Gastrocnemius medialis (tissue), 4 donors: ENCODE measurements around the gene LY9. TPM values are rescaled to one million over a fixed set of nuclear protein-coding genes. Genes with fewer than 3 reads are reported as not detected.

ENCODE experiments used
- ATAC-seq, 2 donors: fragments of 150-250 bp; one replicate each; pipeline ENCODE4 v1.9.1; 2016
- DNase-seq, 2 donors: peaks; one replicate each; pipeline ENCODE4 v3.0.0-alpha.2; 2019
- H3K27ac ChIP-seq, 4 donors: fragments of 200-600 bp; sonication (generic); 1 replicate in 1 of 4; 2 replicates in 3 of 4; pipeline ENCODE4 v1.5.1; 2016 to 2018; ENCODE audit warnings: mild to moderate bottlenecking in 2 of 4, moderate library complexity in 1 of 4
- H3K27me3 ChIP-seq, 3 donors: fragments of 200-600 bp; sonication (generic) in 2 of 3; 1 replicate in 1 of 3; 2 replicates in 2 of 3; pipeline versions ENCODE4 v1.5.1 to v1.6.0; 2016 to 2019; ENCODE audit warnings: mild to moderate bottlenecking in 1 of 3, moderate library complexity in 1 of 3
- H3K36me3 ChIP-seq, 2 donors: fragments of 200-600 bp; sonication (generic) in 1 of 2; one replicate each; pipeline ENCODE4 v1.5.1; 2017 to 2018
- H3K4me1 ChIP-seq, 2 donors: fragments of 200-600 bp; sonication (generic) in 1 of 2; one replicate each; pipeline ENCODE4 v1.5.1; 2016 to 2017; ENCODE audit warnings: mild to moderate bottlenecking in 2 of 2
- H3K4me3 ChIP-seq, 4 donors: fragments of 200-600 bp; sonication (generic) in 3 of 4; 1 replicate in 1 of 4; 2 replicates in 3 of 4; pipeline ENCODE4 v1.5.1; 2016 to 2019; ENCODE audit warnings: mild to moderate bottlenecking in 2 of 4
- H3K9me3 ChIP-seq, 3 donors: fragments of 200-600 bp; sonication (generic) in 2 of 3; 1 replicate in 1 of 3; 2 replicates in 2 of 3; pipeline ENCODE4 v1.5.1; 2016 to 2019
- POLR2A ChIP-seq, 2 donors: fragments of 450-650 bp; IDR thresholded peaks; one replicate each; pipeline ENCODE4 v1.6.1; 2017; ENCODE audit warnings: antibody characterized with exemption in 2 of 2, mild to moderate bottlenecking in 2 of 2, moderate library complexity in 2 of 2
- in situ Hi-C, 4 donors: fragments of 200-750 bp; cut with MboI; loops; one replicate each; pipeline versions ENCODE4 v1.15.0 to v1.8.0; 2017; ENCODE audit warnings: low sequenced_read_pairs in 4 of 4
- intact Hi-C: fragments of 100-400 bp; cut with DNase I; formaldehyde crosslinking; loops from one replicate; pipeline ENCODE4 v1.15.1; 2023; ENCODE audit warnings: low total_unique reads
- total RNA-seq, 4 donors: library from RNA; depleted of rRNA; stranded (reverse); fragments of >200 nt; gene quantifications; one replicate each; pipeline versions ENCODE4 v1.1.0 to v1.2.3, GENCODE V29; 2016
- TF ChIP-seq, protein P1 (sequence below), 5 experiments: fragments of 450-650 bp in 3 of 5; fragments of 200-600 bp in 2 of 5; sonication (generic) in 2 of 5; IDR thresholded peaks in 4 of 5; conservative IDR thresholded peaks in 1 of 5; 1 replicate in 4 of 5; 2 replicates in 1 of 5; pipeline ENCODE4 v1.5.1; 2016 to 2019; ENCODE audit warnings: antibody characterized with exemption in 5 of 5, mild to moderate bottlenecking in 3 of 5, moderate library complexity in 3 of 5

The LY9 gene
- total RNA-seq, 4 donors from 2014 or later = not detected

DNA sequence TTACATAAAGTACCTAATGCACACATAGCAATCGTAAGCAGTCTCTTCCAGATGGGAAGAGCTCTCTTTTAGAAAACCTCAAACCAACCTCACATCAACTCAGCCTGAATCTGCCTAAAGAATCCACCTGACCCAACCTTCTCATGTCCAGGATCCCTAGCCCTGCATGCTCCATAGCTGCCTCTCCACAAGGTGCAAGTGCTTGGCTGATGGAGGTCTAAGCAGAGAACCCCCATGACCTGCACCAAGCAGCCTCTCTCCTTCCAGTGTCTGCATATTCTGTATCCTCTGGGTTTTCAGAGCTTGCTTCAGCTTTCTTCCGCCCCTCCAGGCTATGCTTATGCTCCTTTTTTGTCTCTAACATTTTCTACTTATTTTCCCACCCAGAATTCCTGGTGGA lies 2.5 kb downstream of the LY9 start:
- no peaks in the 10 kb centered on the region for H3K36me3 ChIP-seq
- H3K4me3 ChIP-seq = no peak overlapping the region
- H3K27ac ChIP-seq = no peak overlapping the region
- no peaks in the 10 kb centered on the region for H3K4me1 ChIP-seq
- no peaks in the 10 kb centered on the region for H3K27me3 ChIP-seq
- in situ Hi-C loops = no loop called here
- ATAC-seq (no peak), DNase-seq (no peak)
- H3K9me3 ChIP-seq = no peaks in the 10 kb centered on the region
- intact Hi-C loops = no loop called here
- TF ChIP-seq POLR2A (IDR thresholded peaks at IDR 0.05) = no peak
- TF ChIP-seq, protein P1, sequence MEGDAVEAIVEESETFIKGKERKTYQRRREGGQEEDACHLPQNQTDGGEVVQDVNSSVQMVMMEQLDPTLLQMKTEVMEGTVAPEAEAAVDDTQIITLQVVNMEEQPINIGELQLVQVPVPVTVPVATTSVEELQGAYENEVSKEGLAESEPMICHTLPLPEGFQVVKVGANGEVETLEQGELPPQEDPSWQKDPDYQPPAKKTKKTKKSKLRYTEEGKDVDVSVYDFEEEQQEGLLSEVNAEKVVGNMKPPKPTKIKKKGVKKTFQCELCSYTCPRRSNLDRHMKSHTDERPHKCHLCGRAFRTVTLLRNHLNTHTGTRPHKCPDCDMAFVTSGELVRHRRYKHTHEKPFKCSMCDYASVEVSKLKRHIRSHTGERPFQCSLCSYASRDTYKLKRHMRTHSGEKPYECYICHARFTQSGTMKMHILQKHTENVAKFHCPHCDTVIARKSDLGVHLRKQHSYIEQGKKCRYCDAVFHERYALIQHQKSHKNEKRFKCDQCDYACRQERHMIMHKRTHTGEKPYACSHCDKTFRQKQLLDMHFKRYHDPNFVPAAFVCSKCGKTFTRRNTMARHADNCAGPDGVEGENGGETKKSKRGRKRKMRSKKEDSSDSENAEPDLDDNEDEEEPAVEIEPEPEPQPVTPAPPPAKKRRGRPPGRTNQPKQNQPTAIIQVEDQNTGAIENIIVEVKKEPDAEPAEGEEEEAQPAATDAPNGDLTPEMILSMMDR (IDR thresholded peaks at IDR 0.05 in 4 of 5, conservative IDR thresholded peaks at IDR 0.05 in 1 of 5) = no peak

DNA sequence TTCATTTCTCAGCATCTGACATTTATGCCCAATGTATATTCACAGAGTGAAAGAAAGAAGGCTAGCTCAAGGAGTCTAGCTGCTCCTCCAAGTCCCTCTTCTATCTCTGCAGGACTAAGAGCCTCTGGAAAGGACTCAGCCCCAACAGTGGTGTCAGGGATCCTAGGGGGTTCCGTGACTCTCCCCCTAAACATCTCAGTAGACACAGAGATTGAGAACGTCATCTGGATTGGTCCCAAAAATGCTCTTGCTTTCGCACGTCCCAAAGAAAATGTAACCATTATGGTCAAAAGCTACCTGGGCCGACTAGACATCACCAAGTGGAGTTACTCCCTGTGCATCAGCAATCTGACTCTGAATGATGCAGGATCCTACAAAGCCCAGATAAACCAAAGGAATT lies 3.7 kb downstream of the LY9 start:
- Histone ChIP-seq H3K4me3 (no peak overlapping the region), H3K27ac (no peak overlapping the region), H3K9me3 (no peaks in the 10 kb centered on the region), H3K27me3 (no peaks in the 10 kb centered on the region), H3K4me1 (no peaks in the 10 kb centered on the region), H3K36me3 (no peaks in the 10 kb centered on the region)
- no peak for DNase-seq
- TF ChIP-seq POLR2A (IDR thresholded peaks at IDR 0.05) = no peak
- TF ChIP-seq, protein P1 (IDR thresholded peaks at IDR 0.05 in 4 of 5, conservative IDR thresholded peaks at IDR 0.05 in 1 of 5) = no peak
- in situ Hi-C loops = no loop called here
- ATAC-seq = no peak
- intact Hi-C loops = no loop called here

DNA sequence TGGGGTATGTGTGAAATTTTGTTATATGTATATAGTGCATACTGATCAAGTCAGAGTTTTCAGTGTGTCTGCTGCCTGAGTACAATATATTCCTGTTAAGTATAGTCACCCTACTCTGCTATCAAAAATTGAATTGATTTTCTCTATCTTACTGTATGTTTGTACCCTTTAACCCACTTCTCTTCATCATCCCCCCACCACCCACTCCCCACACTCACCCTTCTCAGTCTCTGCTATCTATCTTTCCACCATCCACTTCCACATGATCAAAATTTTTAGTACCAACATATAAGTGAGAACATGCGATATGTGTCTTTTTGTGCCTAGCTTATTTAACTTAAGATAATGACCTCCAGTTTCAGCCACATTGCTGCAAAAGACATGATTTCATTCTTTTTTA lies 4.2 kb downstream of the LY9 start:
- no peak for DNase-seq
- no peaks in the 10 kb centered on the region for H3K27me3 ChIP-seq
- in situ Hi-C loops = no loop called here
- no peaks in the 10 kb centered on the region for H3K9me3 ChIP-seq
- no peaks in the 10 kb centered on the region for H3K4me1 ChIP-seq
- no peak overlapping the region for H3K27ac ChIP-seq
- TF ChIP-seq, protein P1 (IDR thresholded peaks at IDR 0.05 in 4 of 5, conservative IDR thresholded peaks at IDR 0.05 in 1 of 5) = no peak
- TF ChIP-seq POLR2A (IDR thresholded peaks at IDR 0.05) = no peak
- intact Hi-C loops = no loop called here
- ATAC-seq = no peak
- H3K4me3 ChIP-seq = no peak overlapping the region
- no peaks in the 10 kb centered on the region for H3K36me3 ChIP-seq

DNA sequence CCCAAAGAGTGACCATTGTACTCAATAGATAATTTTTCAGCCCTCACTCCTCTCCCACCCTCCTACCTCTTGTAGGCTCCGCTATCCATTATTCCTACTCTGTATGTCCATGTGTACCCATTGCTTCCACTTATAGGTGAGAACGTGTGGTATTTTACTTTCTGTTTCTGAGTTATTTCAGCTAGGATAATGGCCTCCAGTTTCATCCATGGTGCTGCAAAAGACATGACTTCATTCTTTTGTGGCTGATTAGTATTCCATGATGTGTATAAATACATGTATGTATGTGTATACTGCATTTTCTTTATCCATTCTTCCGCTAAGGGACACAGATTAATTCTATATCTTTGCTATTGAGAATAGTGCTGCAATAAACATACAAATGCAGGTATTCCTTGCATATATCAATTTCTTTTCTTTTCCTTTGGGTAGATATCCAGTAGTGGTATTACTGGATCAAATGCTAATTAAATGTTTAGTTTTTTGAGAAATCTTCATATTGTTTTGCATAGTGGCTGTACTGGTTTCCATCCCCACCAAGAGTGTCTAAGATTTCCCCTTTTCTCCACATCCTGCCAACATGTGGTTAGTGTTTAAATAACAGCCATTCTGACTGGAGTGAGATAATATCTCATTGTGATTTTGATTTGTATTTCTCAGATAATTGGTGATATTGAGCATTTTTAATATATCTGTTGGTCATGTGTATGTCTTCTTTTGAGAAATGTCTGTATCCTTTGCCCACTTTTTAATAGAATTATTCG lies 4.9 kb downstream of the LY9 start:
- H3K4me1 ChIP-seq = no peaks in the 10 kb centered on the region
- in situ Hi-C loops = no loop called here
- no peaks in the 10 kb centered on the region for H3K27me3 ChIP-seq
- H3K27ac ChIP-seq = no peak overlapping the region
- DNase-seq (no peak), ATAC-seq (no peak)
- intact Hi-C loops = no loop called here
- no peaks in the 10 kb centered on the region for H3K9me3 ChIP-seq
- TF ChIP-seq, protein P1 (IDR thresholded peaks at IDR 0.05 in 4 of 5, conservative IDR thresholded peaks at IDR 0.05 in 1 of 5) = no peak
- no peak for TF ChIP-seq POLR2A (IDR thresholded peaks at IDR 0.05)
- no peaks in the 10 kb centered on the region for H3K36me3 ChIP-seq
- no peak overlapping the region for H3K4me3 ChIP-seq
